H9 (cell line): ENCODE measurements around the gene ABCG4. TPM values are rescaled to one million over a fixed set of nuclear protein-coding genes. Genes with fewer than 3 reads are reported as not detected.

Experiments
- DNase-seq: peaks from one replicate; pipeline ENCODE4 v3.0.0-alpha.2; 2017
- H2AFZ ChIP-seq: one replicate; pipeline ENCODE4 v1.6.1; 2013; ENCODE audit warnings: mild to moderate bottlenecking, low read length, control low read depth, moderate library complexity
- H2AK5ac ChIP-seq: 2 replicates; pipeline ENCODE4 v1.6.1; 2013; ENCODE audit warnings: low read length, control low read depth, mixed read lengths; ENCODE audit not compliant: insufficient read length
- H2BK120ac ChIP-seq: one replicate; pipeline ENCODE4 v1.6.1; 2013; ENCODE audit warnings: low read depth, mild to moderate bottlenecking, low read length, control low read depth, inconsistent platforms; ENCODE audit not compliant: poor library complexity, severe bottlenecking
- H2BK12ac ChIP-seq: 2 replicates; pipeline ENCODE4 v1.6.1; 2013; ENCODE audit warnings: low read length, control low read depth, mixed read lengths, low read depth; ENCODE audit not compliant: insufficient read length
- H2BK15ac ChIP-seq: 2 replicates; pipeline ENCODE4 v1.6.1; 2013; ENCODE audit warnings: low read depth, low read length, control low read depth
- H2BK20ac ChIP-seq: one replicate; pipeline ENCODE4 v1.6.1; 2013; ENCODE audit warnings: low read depth, mild to moderate bottlenecking, low read length, control low read depth, inconsistent platforms; ENCODE audit not compliant: poor library complexity, severe bottlenecking
- H2BK5ac ChIP-seq: 2 replicates; pipeline ENCODE4 v1.6.1; 2013; ENCODE audit warnings: low read length, control low read depth, mixed read lengths; ENCODE audit not compliant: insufficient read length
- H3K14ac ChIP-seq: 2 replicates; pipeline ENCODE4 v1.6.1; 2013; ENCODE audit warnings: low read length, control low read depth; ENCODE audit not compliant: insufficient read depth
- H3K18ac ChIP-seq: 2 replicates; pipeline ENCODE4 v1.6.1; 2013; ENCODE audit warnings: low read depth, mild to moderate bottlenecking, mixed read lengths, low read length, control low read depth; ENCODE audit not compliant: insufficient read length
- H3K23ac ChIP-seq: 2 replicates; pipeline ENCODE4 v1.6.1; 2013; ENCODE audit warnings: low read length, control low read depth, mixed read lengths, low read depth; ENCODE audit not compliant: insufficient read length
- H3K23me2 ChIP-seq: 2 replicates; pipeline ENCODE4 v1.6.1; 2013; ENCODE audit warnings: low read depth, mild to moderate bottlenecking, mixed read lengths, low read length, control low read depth; ENCODE audit not compliant: insufficient read length, poor library complexity, severe bottlenecking
- H3K27ac ChIP-seq: 2 replicates; pipeline ENCODE4 v1.5.1; 2013; ENCODE audit warnings: low read length, control low read depth, mixed read lengths, low read depth; ENCODE audit not compliant: insufficient read length
- H3K27me3 ChIP-seq: 2 replicates; pipeline ENCODE4 v1.6.1; 2013; ENCODE audit warnings: low read length, control low read depth, inconsistent platforms; ENCODE audit not compliant: insufficient read depth
- H3K4ac ChIP-seq: 2 replicates; pipeline ENCODE4 v1.6.1; 2013; ENCODE audit warnings: low read depth, mild to moderate bottlenecking, control low read depth, inconsistent platforms, low read length, moderate library complexity
- H3K4me1 ChIP-seq: 2 replicates; pipeline ENCODE4 v1.6.1; 2013; ENCODE audit warnings: low read length, control low read depth, inconsistent platforms; ENCODE audit not compliant: insufficient read depth
- H3K4me2 ChIP-seq: 2 replicates; pipeline ENCODE4 v1.6.1; 2013; ENCODE audit warnings: low read length, control low read depth, mixed read lengths; ENCODE audit not compliant: insufficient read length, insufficient read depth
- H3K56ac ChIP-seq: 2 replicates; pipeline ENCODE4 v1.6.1; 2013; ENCODE audit warnings: low read depth, mild to moderate bottlenecking, mixed read lengths, low read length, control low read depth; ENCODE audit not compliant: insufficient read length
- H3K79me1 ChIP-seq: 2 replicates; pipeline ENCODE4 v1.6.1; 2013; ENCODE audit warnings: low read depth, mild to moderate bottlenecking, moderate library complexity, low read length, control low read depth, inconsistent platforms; ENCODE audit not compliant: insufficient read depth, poor library complexity, severe bottlenecking
- H3K79me2 ChIP-seq: 2 replicates; pipeline ENCODE4 v1.6.1; 2013; ENCODE audit warnings: low read length, control low read depth, inconsistent platforms; ENCODE audit not compliant: insufficient read depth
- H3K9ac ChIP-seq: 2 replicates; pipeline ENCODE4 v1.6.1; 2013; ENCODE audit warnings: low read length, control low read depth, mixed read lengths; ENCODE audit not compliant: insufficient read length; ENCODE audit errors: extremely low read depth
- H3K9me3 ChIP-seq: one replicate; pipeline ENCODE4 v1.6.1; 2013; ENCODE audit warnings: low read depth, low read length, inconsistent platforms; ENCODE audit not compliant: control insufficient read depth
- H3T11ph ChIP-seq: one replicate; pipeline ENCODE4 v1.6.1; 2013; ENCODE audit warnings: mild to moderate bottlenecking, low read length, control low read depth, inconsistent platforms
- H4K20me1 ChIP-seq: one replicate; pipeline ENCODE4 v1.6.1; 2013; ENCODE audit not compliant: control insufficient read depth, insufficient read length, insufficient read depth
- H4K5ac ChIP-seq: 2 replicates; pipeline ENCODE4 v1.6.1; 2013; ENCODE audit warnings: low read depth, mild to moderate bottlenecking, mixed read lengths, low read length, control low read depth; ENCODE audit not compliant: insufficient read length
- H4K8ac ChIP-seq: replicated peaks from 2 replicates; pipeline ENCODE4 v1.6.1; 2013; ENCODE audit warnings: low read length, control low read depth, mixed read lengths, low read depth; ENCODE audit not compliant: insufficient read length
- H4K91ac ChIP-seq: 2 replicates; pipeline ENCODE4 v1.6.1; 2013; ENCODE audit warnings: low read depth, mild to moderate bottlenecking, moderate library complexity, mixed read lengths, low read length, control low read depth; ENCODE audit not compliant: insufficient read length
- H3K27ac Mint-ChIP-seq, 3 experiments: 2 replicates in 2 of 3; 3 replicates in 1 of 3; pipeline ENCODE4 v1.8.0; 2020 to 2021; ENCODE audit warnings: mixed read lengths in 3 of 3, mild to moderate bottlenecking in 1 of 3, moderate library complexity in 1 of 3
- H3K27me3 Mint-ChIP-seq: 2 replicates; pipeline ENCODE4 v1.8.0; 2021; ENCODE audit warnings: low read depth, mild to moderate bottlenecking, moderate library complexity, mixed read lengths
- H3K36me3 Mint-ChIP-seq, 3 experiments: 2 replicates in 2 of 3; 3 replicates in 1 of 3; pipeline ENCODE4 v1.8.0; 2020 to 2021; ENCODE audit warnings: low read depth in 3 of 3, mixed read lengths in 3 of 3; ENCODE audit not compliant: insufficient read depth in 1 of 3
- H3K4me1 Mint-ChIP-seq, 2 experiments: 2 replicates each; pipeline ENCODE4 v1.8.0; 2020; ENCODE audit warnings: mixed read lengths in 2 of 2
- H3K4me3 Mint-ChIP-seq, 2 experiments: 2 replicates in 1 of 2; 3 replicates in 1 of 2; pipeline ENCODE4 v1.8.0; 2020 to 2021; ENCODE audit warnings: mild to moderate bottlenecking in 2 of 2, mixed read lengths in 2 of 2, moderate library complexity in 1 of 2
- H3K9me3 Mint-ChIP-seq, 2 experiments: 2 replicates in 1 of 2; 3 replicates in 1 of 2; pipeline ENCODE4 v1.8.0; 2020; ENCODE audit warnings: mild to moderate bottlenecking in 2 of 2, mixed read lengths in 2 of 2, moderate library complexity in 1 of 2
- CTCF ChIP-seq: fragments of 200-600 bp; sonication (generic); conservative IDR thresholded peaks from 3 replicates; pipeline ENCODE4 v1.8.0; 2021; ENCODE audit warnings: antibody characterized with exemption, mild to moderate bottlenecking
- WGBS: extraction: QIAGEN DNeasy Blood & Tissue Kit; methylation state at CpG from one replicate; pipeline ENCODE4 v1.1.7; 2013; ENCODE audit warnings: missing lambda C conversion rate, low lambda C conversion rate, mixed read lengths; ENCODE audit not compliant: insufficient read length; ENCODE audit errors: extremely low coverage; 5-methylcytosine and 5-hydroxymethylcytosine counted together
- total RNA-seq: library from RNA; stranded (reverse); gene quantifications from 2 replicates; pipeline ENCODE4 v1.2.1, GENCODE V29; 2021

Gene ABCG4
- total RNA-seq, 1 experiment from 2014 or later = 1.2 TPM

- H3K36me3 Mint-ChIP-seq = no peaks in the 10 kb centered on the region; a peak in 1 of 7 replicates
Measured at GRCh38 chr11:119194811-119195440, 46.1 kb downstream of the ABCG4 start.

More at GRCh38 chr11:119194811-119195440, 46.1 kb downstream of the ABCG4 start:
- Histone ChIP-seq H2BK5ac (no peak overlapping the region), H2BK120ac (no peak overlapping the region), H4K91ac (no peak overlapping the region), H3K18ac (no peak overlapping the region), H4K20me1 (no peaks in the 10 kb centered on the region), H2BK15ac (no peak overlapping the region), H3K9ac (no peak overlapping the region), H2AFZ (no peak overlapping the region), H4K8ac (no peak overlapping the region), H3K9me3 (no peaks in the 10 kb centered on the region), H3K79me1 (no peaks in the 10 kb centered on the region), H2AK5ac (no peak overlapping the region), H3K27ac (no peak overlapping the region), H2BK20ac (no peak overlapping the region), H3K14ac (no peak overlapping the region; the same call in 1 of the 2 replicates), H3K56ac (no peak overlapping the region), H3K23me2 (no peaks in the 10 kb centered on the region), H3K4me1 (peaks cover 2% of the 10 kb centered on the region; the same call in 1 of the 2 replicates), H3K79me2 (no peaks in the 10 kb centered on the region), H4K5ac (no peak overlapping the region), H2BK12ac (no peak overlapping the region), H3K4me2 (no peak overlapping the region), H3T11ph (no peak overlapping the region), H3K27me3 (no peaks in the 10 kb centered on the region), H3K23ac (no peak overlapping the region), H3K4ac (no peak overlapping the region)
- H3K4me3 Mint-ChIP-seq = peak overlapping the region in 1 of 2 experiments; percentile 18; a peak in 1 of 5 replicates
- no CpG with 5 or more reads among the region's 7 CpGs for WGBS
- no peak for DNase-seq
- no peaks in the 10 kb centered on the region; the same call in none of the 2 replicates for H3K27me3 Mint-ChIP-seq
- no peak for TF ChIP-seq CTCF
- H3K27ac Mint-ChIP-seq = no peak overlapping the region
- H3K9me3 Mint-ChIP-seq = no peaks in the 10 kb centered on the region; a peak in 1 of 5 replicates
- H3K4me1 Mint-ChIP-seq = peaks cover 21 to 34% of the 10 kb centered on the region in 2 experiments
